ENCODE measurements around the gene CACNA1B.

- TF ChIP-seq ZZZ3 (IDR thresholded peaks at IDR 0.05) (no peak), FOXP1 (CRISPR knock-in tag; IDR thresholded peaks at IDR 0.05) (no peak), ZC3H4 (CRISPR knock-in tag; IDR thresholded peaks at IDR 0.05; ENCODE audit: borderline replicate concordance) (no peak), MTA2 (IDR thresholded peaks at IDR 0.05; ENCODE audit: low read depth) (no peak), CTCF (IDR thresholded peaks at IDR 0.05 in 2 of 3, conservative IDR thresholded peaks at IDR 0.05 in 1 of 3; ENCODE audit: insufficient read depth in 2 of 3, low read depth in 1 of 3, low read length in 3 of 3) (no peak), POLR2A (conservative IDR thresholded peaks at IDR 0.05) (no peak)
- TF ChIP-seq, protein P1, sequence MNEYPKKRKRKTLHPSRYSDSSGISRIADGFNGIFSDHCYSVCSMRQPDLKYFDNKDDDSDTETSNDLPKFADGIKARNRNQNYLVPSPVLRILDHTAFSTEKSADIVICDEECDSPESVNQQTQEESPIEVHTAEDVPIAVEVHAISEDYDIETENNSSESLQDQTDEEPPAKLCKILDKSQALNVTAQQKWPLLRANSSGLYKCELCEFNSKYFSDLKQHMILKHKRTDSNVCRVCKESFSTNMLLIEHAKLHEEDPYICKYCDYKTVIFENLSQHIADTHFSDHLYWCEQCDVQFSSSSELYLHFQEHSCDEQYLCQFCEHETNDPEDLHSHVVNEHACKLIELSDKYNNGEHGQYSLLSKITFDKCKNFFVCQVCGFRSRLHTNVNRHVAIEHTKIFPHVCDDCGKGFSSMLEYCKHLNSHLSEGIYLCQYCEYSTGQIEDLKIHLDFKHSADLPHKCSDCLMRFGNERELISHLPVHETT (CRISPR knock-in tag; conservative IDR thresholded peaks at IDR 0.05 in 1 of 2, IDR thresholded peaks at IDR 0.05 in 1 of 2): no peak
Measured at GRCh38 chr9:138009016-138009802, 131.6 kb downstream of the CACNA1B start.
